HepG2 (cell line): ENCODE measurements around the gene CALN1. TPM values are rescaled to one million over a fixed set of nuclear protein-coding genes. Genes with fewer than 3 reads are reported as not detected.
"Not testable (repeated sequence)": the region's sequence is repeated elsewhere in the genome, so short reads cannot be mapped to it uniquely, and the experiment has no call there.

Source experiments
- ATAC-seq: fragments of 200-7000 bp; cut with Tn5 transposase; 3 replicates; pipeline ENCODE4 v1.9.1; 2020; ENCODE audit warnings: mild to moderate bottlenecking, moderate library complexity
- BruUV-seq: library from RNA; stranded (reverse); fragments of 400-500 nt; replicated peaks from 2 replicates; lab custom pipeline; 2021; lab: Mats Ljungman, UMichigan
- CTCF ChIA-PET: fragments of 300-600 bp; formaldehyde crosslinking; extraction: SDS; loops from one replicate; lab custom pipeline; 2021; ENCODE audit warnings: low total read pairs, inconsistent platforms, low intra/inter-chr PET ratio; lab: Yijun Ruan, JAX
- POLR2A ChIA-PET: fragments of 350-600 bp; sonication (Branson Sonifier 250); formaldehyde crosslinking; loops from one replicate; lab custom pipeline; 2020; ENCODE audit warnings: antibody characterized with exemption, inconsistent platforms; lab: Yijun Ruan, JAX
- DNase-seq: peaks from one replicate; pipeline ENCODE4 v3.0.0-alpha.2; 2015; ENCODE audit warnings: low spot score
- FAIRE-seq: peaks from 3 replicates; lab custom pipeline; 2011; peaks lifted over from hg19 to GRCh38; lab: Jason Lieb, UNC
- H2AFZ ChIP-seq: one replicate; pipeline ENCODE4 v1.6.1; 2011; ENCODE audit warnings: low read length, inconsistent platforms
- H3K27ac ChIP-seq: fragments of 300-600 bp; 3 replicates; pipeline ENCODE4 v1.8.0; 2011; ENCODE audit warnings: mixed run types, mild to moderate bottlenecking, mixed read lengths, low read length, inconsistent platforms; ENCODE audit not compliant: insufficient read depth; ENCODE audit errors: extremely low read length
- H3K27me3 ChIP-seq, 2 experiments: fragments of 200-600 bp in 1 of 2; 2 replicates in 1 of 2; 3 replicates in 1 of 2; pipeline versions ENCODE4 v1.6.0 to v1.8.0; 2011; ENCODE audit warnings: low read length in 2 of 2, mild to moderate bottlenecking in 2 of 2, moderate library complexity in 2 of 2, inconsistent platforms in 1 of 2; ENCODE audit not compliant: insufficient read depth in 2 of 2, control insufficient read depth in 1 of 2
- H3K36me3 ChIP-seq, 2 experiments: fragments of 200-600 bp in 1 of 2; replicated peaks in 1 of 2; 2 replicates in 1 of 2; 3 replicates in 1 of 2; pipeline versions ENCODE4 v1.5.1 to v1.8.0; 2011; ENCODE audit warnings: low read length in 2 of 2, inconsistent platforms in 1 of 2; ENCODE audit not compliant: insufficient read depth in 2 of 2, control insufficient read depth in 1 of 2
- H3K4me1 ChIP-seq: 2 replicates; pipeline ENCODE4 v1.5.1; 2012; ENCODE audit warnings: low read length, inconsistent platforms; ENCODE audit not compliant: insufficient read depth
- H3K4me2 ChIP-seq: 2 replicates; pipeline ENCODE4 v1.6.0; 2011; ENCODE audit warnings: low read depth, low read length, inconsistent platforms
- H3K4me3 ChIP-seq, 3 experiments: fragments of 200-600 bp in 1 of 3; sonication (generic), shearing (Covaris generic) in 1 of 3; replicated peaks in 1 of 3; 2 replicates each; pipeline ENCODE4 v1.5.1; 2011 to 2016; ENCODE audit warnings: low read length in 3 of 3, inconsistent platforms in 2 of 3, low read depth in 2 of 3, mild to moderate bottlenecking in 2 of 3, control low read depth in 1 of 3, mixed read lengths in 1 of 3; ENCODE audit not compliant: insufficient read depth in 1 of 3
- H3K79me2 ChIP-seq: one replicate; pipeline ENCODE4 v1.6.1; 2011; ENCODE audit warnings: low read length, inconsistent platforms; ENCODE audit not compliant: insufficient read depth
- H3K9ac ChIP-seq: 2 replicates; pipeline ENCODE4 v1.6.0; 2011; ENCODE audit warnings: mild to moderate bottlenecking, low read depth, low read length, inconsistent platforms; ENCODE audit not compliant: insufficient read depth
- H3K9me3 ChIP-seq: 2 replicates; pipeline ENCODE4 v1.5.1; 2012; ENCODE audit warnings: mild to moderate bottlenecking, low read length
- H4K20me1 ChIP-seq: 2 replicates; pipeline ENCODE4 v1.6.0; 2011; ENCODE audit warnings: inconsistent platforms, mild to moderate bottlenecking, low read length, moderate library complexity; ENCODE audit not compliant: insufficient read depth
- ELF3 ChIP-seq: IDR thresholded peaks from 2 replicates; pipeline ENCODE4 v1.6.1; 2016; ENCODE audit warnings: missing genetic modification reagents, missing compliant biosample characterization
- HNRNPK ChIP-seq: fragments of 200-400 bp; formaldehyde crosslinking; IDR thresholded peaks from 2 replicates; pipeline ENCODE4 v1.6.1; 2018; ENCODE audit warnings: low read length, low read depth, moderate library complexity, mild to moderate bottlenecking; ENCODE audit not compliant: poor library complexity, severe bottlenecking
- KLF15 ChIP-seq: sonication (generic); formaldehyde crosslinking; IDR thresholded peaks from 2 replicates; pipeline ENCODE4 v1.8.1; 2023; ENCODE audit warnings: borderline replicate concordance, mild to moderate bottlenecking, inconsistent platforms, missing genetic modification reagents, mixed read lengths
- MAFF ChIP-seq: IDR thresholded peaks from 2 replicates; pipeline ENCODE4 v1.6.1; 2011; ENCODE audit warnings: low read depth, low read length, improper control_type of control experiment
- MAFK ChIP-seq, 2 experiments: IDR thresholded peaks in 1 of 2; conservative IDR thresholded peaks in 1 of 2; 2 replicates each; pipeline ENCODE4 v1.6.1; 2011; ENCODE audit warnings: improper control_type of control experiment in 2 of 2, low read length in 2 of 2
- PCBP2 ChIP-seq: fragments of 200-400 bp; formaldehyde crosslinking; optimal IDR thresholded peaks from 2 replicates; pipeline ENCODE3; 2018; ENCODE audit warnings: low read length, low read depth; ENCODE audit not compliant: poor library complexity, severe bottlenecking
- STAG1 ChIP-seq: sonication (generic); formaldehyde crosslinking; IDR thresholded peaks from 2 replicates; pipeline ENCODE4 v1.4.0; 2020; ENCODE audit warnings: missing genetic modification reagents
- ZBTB21 ChIP-seq: sonication (generic); formaldehyde crosslinking; IDR thresholded peaks from 2 replicates; pipeline ENCODE4 v1.4.0; 2020; ENCODE audit warnings: missing genetic modification reagents
- ZFP1 ChIP-seq: IDR thresholded peaks from 2 replicates; pipeline ENCODE4 v1.6.1; 2016
- ZFP36L2 ChIP-seq: sonication (generic); formaldehyde crosslinking; IDR thresholded peaks from 2 replicates; pipeline ENCODE4 v1.4.0; 2020; ENCODE audit warnings: missing genetic modification reagents
- WGBS: methylation state at CpG from one replicate; pipeline ENCODE4 v1.1.6; 2017; ENCODE audit warnings: low lambda C conversion rate; 5-methylcytosine and 5-hydroxymethylcytosine counted together
- in situ Hi-C: cut with HindIII; loops from 2 replicates; pipeline ENCODE4 v1.10.0; 2017; ENCODE audit warnings: low pct_unique_long_range_greater_than_20kb; ENCODE audit not compliant: extremely low pct_ligation_motif_present
- intact Hi-C: fragments of 100-400 bp; cut with micrococcal nuclease; formaldehyde crosslinking; loops from one replicate; pipeline ENCODE4 v1.10.0; 2022; ENCODE audit not compliant: unreplicated experiment
- polyA plus RNA-seq, 8 experiments: library from polyadenylated mRNA; depleted of rRNA in 3 of 8; stranded (reverse) in 7 of 8; unstranded in 1 of 8; fragments of >200 nt; fragmentation: Illumina TruSeq in 4 of 8; extraction: Trizol in 4 of 8; gene quantifications; 2 replicates each; pipeline versions ENCODE4 v1.2.1 to v1.2.3, GENCODE V29; 2011 to 2016; ENCODE audit warnings: low read depth in 4 of 8, missing spikeins in 1 of 8, mixed read lengths in 1 of 8; ENCODE audit not compliant: insufficient read depth in 1 of 8
- total RNA-seq, 5 experiments: library from RNA; depleted of rRNA; stranded (reverse); fragments of >200 nt; fragmentation: Illumina TruSeq; extraction: Trizol; gene quantifications; 2 replicates each; pipeline ENCODE4 v1.2.3, GENCODE V29; 2016; ENCODE audit warnings: low read depth in 1 of 5
- TF ChIP-seq, protein P1 (sequence below): sonication (generic); formaldehyde crosslinking; IDR thresholded peaks from 2 replicates; pipeline ENCODE4 v1.4.0; 2020; ENCODE audit warnings: mild to moderate bottlenecking, missing genetic modification reagents

Gene CALN1
- total and polyA plus RNA-seq, 2 of the 13 experiments (the other 11 are each of a cell fraction or from before 2014, with no cell fraction given), result not detected

- TF ChIP-seq ZBTB21 (CRISPR knock-in tag), result no peak
- no peak for TF ChIP-seq ZFP36L2 (CRISPR knock-in tag)
- no peak for TF ChIP-seq STAG1 (CRISPR knock-in tag)
- TF ChIP-seq KLF15 (CRISPR knock-in tag), result no peak
These were observed 199.1 kb downstream of the CALN1 start (continued) for GRCh38 chr7:72213081-72213480.

GRCh38 chr7:72211175-72211574, 201.0 kb downstream of the CALN1 start:
- Histone ChIP-seq H3K9me3 (no peaks in the 10 kb centered on the region), H3K4me1 (no peaks in the 10 kb centered on the region), H3K79me2 (no peaks in the 10 kb centered on the region), H3K4me3 (no peak overlapping the region), H4K20me1 (no peaks in the 10 kb centered on the region), H3K27me3 (peaks cover 0 to 2% of the 10 kb centered on the region in 2 experiments; a peak in 2 of 5 replicates), H2AFZ (no peak overlapping the region), H3K9ac (no peak overlapping the region), H3K4me2 (no peak overlapping the region), H3K36me3 (no peaks in the 10 kb centered on the region), H3K27ac (no peak overlapping the region)
- FAIRE-seq, result no peak
- TF ChIP-seq MAFK (conservative IDR thresholded peaks at IDR 0.05 in 1 of 2, IDR thresholded peaks at IDR 0.05 in 1 of 2; ENCODE audit: low read length in 2 of 2), result peak; percentile 6 to 37; a peak in 1 of 4 replicates
- no peak for TF ChIP-seq ELF3 (CRISPR knock-in tag)
- TF ChIP-seq ZFP1 (CRISPR knock-in tag), result no peak
- 0 out of 2 replicates have a peak, but pooled peaks have one; percentile 17 for TF ChIP-seq MAFF
- no peak for ATAC-seq
- ChIA-PET POLR2A (no interaction called here), CTCF (no interaction called here)
- no peak for DNase-seq
- BruUV-seq, result no TSS peak
- whole genome bisulfite sequencing, result 4% methylated on average over 3 of the region's 3 CpGs
- in situ Hi-C loops, result no loop called here
- intact Hi-C loops, result no loop called here

- H2AFZ ChIP-seq, ATAC-seq, H3K79me2 ChIP-seq, FAIRE-seq, H4K20me1 ChIP-seq, H3K27me3 ChIP-seq, intact Hi-C loops, H3K36me3 ChIP-seq, H3K9ac ChIP-seq, DNase-seq, H3K4me3 ChIP-seq, in situ Hi-C loops, BruUV-seq, H3K9me3 ChIP-seq, CTCF ChIA-PET, H3K4me1 ChIP-seq, H3K4me2 ChIP-seq, POLR2A ChIA-PET, H3K27ac ChIP-seq: not testable (repeated sequence)
- TF ChIP-seq, protein P1, sequence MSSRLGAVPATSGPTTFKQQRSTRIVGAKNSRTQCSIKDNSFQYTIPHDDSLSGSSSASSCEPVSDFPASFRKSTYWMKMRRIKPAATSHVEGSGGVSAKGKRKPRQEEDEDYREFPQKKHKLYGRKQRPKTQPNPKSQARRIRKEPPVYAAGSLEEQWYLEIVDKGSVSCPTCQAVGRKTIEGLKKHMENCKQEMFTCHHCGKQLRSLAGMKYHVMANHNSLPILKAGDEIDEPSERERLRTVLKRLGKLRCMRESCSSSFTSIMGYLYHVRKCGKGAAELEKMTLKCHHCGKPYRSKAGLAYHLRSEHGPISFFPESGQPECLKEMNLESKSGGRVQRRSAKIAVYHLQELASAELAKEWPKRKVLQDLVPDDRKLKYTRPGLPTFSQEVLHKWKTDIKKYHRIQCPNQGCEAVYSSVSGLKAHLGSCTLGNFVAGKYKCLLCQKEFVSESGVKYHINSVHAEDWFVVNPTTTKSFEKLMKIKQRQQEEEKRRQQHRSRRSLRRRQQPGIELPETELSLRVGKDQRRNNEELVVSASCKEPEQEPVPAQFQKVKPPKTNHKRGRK (CRISPR knock-in tag), result peak; percentile 38; the same call in 1 of the 2 replicates
- TF ChIP-seq HNRNPK (peak; percentile 61), PCBP2 (peak; percentile 57)
These were observed 203.1 kb downstream of the CALN1 start for GRCh38 chr7:72209006-72209405.
